HEK293 (cell line): ENCODE measurements around the gene OVOL2.

Experiments
- CTCF ChIA-PET: fragments of 350-600 bp; formaldehyde crosslinking; extraction: SDS; loops from one replicate; lab custom pipeline; 2021; ENCODE audit warnings: antibody characterized with exemption; lab: Yijun Ruan, JAX
- POLR2A ChIA-PET: fragments of 300-600 bp; formaldehyde crosslinking; extraction: SDS; loops from one replicate; lab custom pipeline; 2020; ENCODE audit warnings: antibody characterized with exemption, inconsistent platforms; lab: Yijun Ruan, JAX
- H3K27ac ChIP-seq: fragments of 200-500 bp; sonication (Bioruptor generic); 2 replicates; pipeline ENCODE4 v1.5.1; 2014; ENCODE audit warnings: low read depth, low read length, control low read depth, inconsistent platforms; ENCODE audit errors: extremely low read depth
- H3K36me3 ChIP-seq, 2 experiments: fragments of 200-500 bp in 1 of 2; sonication (Bioruptor generic) in 1 of 2; 1 replicate in 1 of 2; 2 replicates in 1 of 2; pipeline ENCODE4 v1.5.1; 2014 to 2017; ENCODE audit warnings: inconsistent platforms in 2 of 2, low read length in 2 of 2; ENCODE audit not compliant: control insufficient read depth in 2 of 2, insufficient read depth in 1 of 2
- H3K4me1 ChIP-seq: fragments of 200-500 bp; sonication (Bioruptor generic); 2 replicates; pipeline ENCODE4 v1.5.1; 2014; ENCODE audit warnings: mild to moderate bottlenecking, low read length, inconsistent platforms; ENCODE audit not compliant: control insufficient read depth, insufficient read depth
- H3K4me3 ChIP-seq: 2 replicates; pipeline ENCODE4 v1.5.1; 2011; ENCODE audit warnings: low read depth, mild to moderate bottlenecking, control low read depth, low read length, moderate library complexity
- H3K9me3 ChIP-seq: fragments of 200-500 bp; sonication (Bioruptor generic); 2 replicates; pipeline ENCODE4 v1.5.1; 2014; ENCODE audit warnings: low read depth, low read length, inconsistent platforms; ENCODE audit not compliant: control insufficient read depth, insufficient read depth
- BCL11B ChIP-seq: fragments of 450-650 bp; formaldehyde crosslinking; IDR thresholded peaks from 2 replicates; pipeline ENCODE4 v1.5.1; 2016; ENCODE audit warnings: low read depth, missing biosample characterization, missing genetic modification characterization
- GFI1B ChIP-seq: fragments of 450-650 bp; formaldehyde crosslinking; IDR thresholded peaks from 2 replicates; pipeline ENCODE4 v1.5.1; 2016; ENCODE audit warnings: missing biosample characterization, missing genetic modification characterization
- GLIS1 ChIP-seq: fragments of 450-650 bp; formaldehyde crosslinking; IDR thresholded peaks from 2 replicates; pipeline ENCODE4 v1.5.1; 2016; ENCODE audit warnings: missing biosample characterization, missing genetic modification characterization
- GLIS2 ChIP-seq: fragments of 450-650 bp; formaldehyde crosslinking; IDR thresholded peaks from 2 replicates; pipeline ENCODE4 v1.5.1; 2016; ENCODE audit warnings: missing biosample characterization, missing genetic modification characterization
- KLF16 ChIP-seq: fragments of 450-650 bp; formaldehyde crosslinking; IDR thresholded peaks from 2 replicates; pipeline ENCODE4 v1.5.1; 2017; ENCODE audit warnings: missing biosample characterization, missing genetic modification characterization
- KLF7 ChIP-seq: fragments of 450-650 bp; formaldehyde crosslinking; IDR thresholded peaks from 2 replicates; pipeline ENCODE4 v1.5.1; 2016; ENCODE audit warnings: missing biosample characterization, missing genetic modification characterization, borderline replicate concordance
- OVOL3 ChIP-seq: fragments of 450-650 bp; formaldehyde crosslinking; IDR thresholded peaks from 2 replicates; pipeline ENCODE4 v1.5.1; 2016; ENCODE audit warnings: missing biosample characterization, missing genetic modification characterization
- REPIN1 ChIP-seq: fragments of 450-650 bp; formaldehyde crosslinking; IDR thresholded peaks from 2 replicates; pipeline ENCODE4 v1.5.1; 2017; ENCODE audit warnings: missing biosample characterization, missing genetic modification characterization, low read depth
- TSHZ1 ChIP-seq: fragments of 450-650 bp; formaldehyde crosslinking; IDR thresholded peaks from 2 replicates; pipeline ENCODE4 v1.5.1; 2016; ENCODE audit warnings: missing biosample characterization, missing genetic modification characterization, borderline replicate concordance
- ZBTB21 ChIP-seq: fragments of 450-650 bp; formaldehyde crosslinking; IDR thresholded peaks from 2 replicates; pipeline ENCODE4 v1.5.1; 2017; ENCODE audit warnings: missing biosample characterization, missing genetic modification characterization
- ZNF114 ChIP-seq: fragments of 450-650 bp; formaldehyde crosslinking; IDR thresholded peaks from 2 replicates; pipeline ENCODE4 v1.5.0; 2017; ENCODE audit warnings: missing biosample characterization, missing genetic modification characterization
- ZNF121 ChIP-seq: fragments of 450-650 bp; formaldehyde crosslinking; IDR thresholded peaks from 2 replicates; pipeline ENCODE4 v1.5.1; 2016; ENCODE audit warnings: missing biosample characterization, missing genetic modification characterization
- ZNF157 ChIP-seq: fragments of 450-650 bp; formaldehyde crosslinking; IDR thresholded peaks from 2 replicates; pipeline ENCODE4 v1.5.1; 2016; ENCODE audit warnings: missing biosample characterization, missing genetic modification characterization
- ZNF266 ChIP-seq: fragments of 450-650 bp; formaldehyde crosslinking; IDR thresholded peaks from 2 replicates; pipeline ENCODE4 v1.5.1; 2016; ENCODE audit warnings: missing biosample characterization, missing genetic modification characterization, low read depth
- ZNF311 ChIP-seq: fragments of 450-650 bp; formaldehyde crosslinking; IDR thresholded peaks from 2 replicates; pipeline ENCODE4 v1.5.1; 2017; ENCODE audit warnings: missing biosample characterization, missing genetic modification characterization, borderline replicate concordance
- ZNF394 ChIP-seq: fragments of 450-650 bp; formaldehyde crosslinking; IDR thresholded peaks from 2 replicates; pipeline ENCODE4 v1.5.1; 2016; ENCODE audit warnings: missing biosample characterization, missing genetic modification characterization, mild to moderate bottlenecking, moderate library complexity, borderline replicate concordance
- ZNF398 ChIP-seq: fragments of 450-650 bp; formaldehyde crosslinking; IDR thresholded peaks from 2 replicates; pipeline ENCODE4 v1.5.1; 2017; ENCODE audit warnings: missing biosample characterization, missing genetic modification characterization
- ZNF488 ChIP-seq: fragments of 450-650 bp; formaldehyde crosslinking; IDR thresholded peaks from 2 replicates; pipeline ENCODE4 v1.5.1; 2016; ENCODE audit warnings: missing biosample characterization, missing genetic modification characterization
- ZNF571 ChIP-seq: fragments of 450-650 bp; formaldehyde crosslinking; IDR thresholded peaks from 2 replicates; pipeline ENCODE4 v1.5.0; 2017; ENCODE audit warnings: missing biosample characterization, missing genetic modification characterization
- ZNF747 ChIP-seq: fragments of 450-650 bp; formaldehyde crosslinking; IDR thresholded peaks from 2 replicates; pipeline ENCODE4 v1.5.1; 2016; ENCODE audit warnings: missing biosample characterization, missing genetic modification characterization
- ZNF843 ChIP-seq: fragments of 450-650 bp; formaldehyde crosslinking; IDR thresholded peaks from 2 replicates; pipeline ENCODE4 v1.5.1; 2016; ENCODE audit warnings: missing biosample characterization, missing genetic modification characterization

OVOL2 gene

GRCh38 chr20:18091623-18092022 is 33.9 kb upstream of the OVOL2 start:
- CTCF ChIA-PET: interaction anchor here (1.2 kb wide), 1 partner anchor 184 kb away, joined by 3 read pairs; no protein-coding TSS in a partner anchor
- H3K27ac ChIP-seq: no peak overlapping the region
- no peak for TF ChIP-seq KLF7 (tag by site-specific recombination)
- TF ChIP-seq GLIS2: no peak
- no peak for TF ChIP-seq ZBTB21 (tag by site-specific recombination)
- no peaks in the 10 kb centered on the region for H3K4me1 ChIP-seq
- no peaks in the 10 kb centered on the region for H3K9me3 ChIP-seq
- POLR2A ChIA-PET: no interaction called here
- no peak overlapping the region for H3K4me3 ChIP-seq
- no peaks in the 10 kb centered on the region for H3K36me3 ChIP-seq

GRCh38 chr20:18090477-18090876 is 32.8 kb upstream of the OVOL2 start:
- Histone ChIP-seq H3K4me1 (no peaks in the 10 kb centered on the region), H3K27ac (no peak overlapping the region), H3K36me3 (no peaks in the 10 kb centered on the region), H3K9me3 (no peaks in the 10 kb centered on the region), H3K4me3 (no peak overlapping the region)
- TF ChIP-seq GLIS2 (no peak), ZNF121 (tag by site-specific recombination) (no peak), KLF16 (tag by site-specific recombination) (no peak), GFI1B (tag by site-specific recombination) (no peak), GLIS1 (tag by site-specific recombination) (no peak), ZNF488 (tag by site-specific recombination) (no peak), BCL11B (tag by site-specific recombination) (no peak), ZNF394 (tag by site-specific recombination) (no peak), TSHZ1 (tag by site-specific recombination) (no peak), ZNF157 (tag by site-specific recombination) (no peak), ZNF398 (tag by site-specific recombination) (no peak), OVOL3 (no peak), ZNF747 (tag by site-specific recombination) (no peak), ZNF571 (tag by site-specific recombination) (no peak), REPIN1 (tag by site-specific recombination) (no peak), ZNF266 (tag by site-specific recombination) (no peak), ZNF843 (tag by site-specific recombination) (no peak), ZNF311 (tag by site-specific recombination) (no peak), ZNF114 (no peak)
- POLR2A ChIA-PET: no interaction called here
- CTCF ChIA-PET: interaction anchor here (0.7 kb wide), 1 partner anchor 100 kb away, joined by 4 read pairs; no protein-coding TSS in a partner anchor
